IPS-NIHi11 (cell line): ENCODE measurements around the gene KIAA0319L.

Source experiments
- DNase-seq: peaks from one replicate; pipeline ENCODE4 v3.0.0; 2012; ENCODE audit warnings: mixed read lengths, low spot score

KIAA0319L gene

DNA sequence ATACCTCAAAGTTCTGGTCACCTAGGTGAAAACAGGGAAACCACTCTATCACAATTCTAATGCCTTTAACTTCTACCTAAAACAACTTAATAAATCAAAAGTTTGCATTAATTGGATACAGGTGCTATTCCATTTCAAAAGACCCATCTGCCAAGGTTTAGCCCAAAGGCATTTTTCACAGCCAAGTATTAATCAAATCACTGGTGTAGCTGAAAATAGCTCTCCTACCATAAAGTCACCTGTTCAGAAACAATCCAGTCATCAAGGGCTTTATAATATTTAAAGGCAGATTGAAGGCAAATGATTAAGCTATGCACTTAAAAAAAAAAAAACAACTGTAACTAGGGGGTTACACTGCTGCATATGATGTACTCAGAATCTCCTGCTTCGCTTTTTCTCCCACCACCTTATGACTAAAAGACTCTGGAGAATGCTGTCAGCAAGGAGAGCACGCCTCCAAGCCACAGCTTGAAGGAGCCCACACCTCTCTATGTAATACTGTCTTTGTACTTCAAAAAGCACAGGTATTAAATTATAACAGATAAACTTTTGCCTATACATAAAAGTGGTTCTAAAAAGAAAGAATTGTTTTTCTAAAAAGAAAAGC, 20.5 kb downstream of the KIAA0319L start:
- DNase-seq = no peak

DNA sequence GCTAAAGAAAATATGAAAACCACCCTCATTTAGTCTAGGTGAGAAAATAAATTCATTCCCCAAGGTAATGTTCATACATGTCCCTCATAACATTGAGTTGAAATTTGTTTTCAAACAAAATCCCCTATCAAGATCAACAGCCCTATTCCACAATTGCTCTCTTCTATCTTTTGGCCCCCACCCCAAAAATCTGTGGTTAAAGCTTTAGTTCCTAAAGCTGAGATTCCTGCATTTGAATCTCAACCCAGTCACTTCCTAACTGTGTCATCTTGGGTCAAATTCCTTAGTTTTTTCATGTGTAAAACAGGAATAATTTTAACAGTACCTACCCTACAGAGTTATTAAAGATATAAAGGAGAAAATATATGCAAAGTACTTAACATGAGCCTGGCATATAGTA, 22.0 kb downstream of the KIAA0319L start:
- no peak for DNase-seq

GRCh38 chr1:35533586-35533985, 23.6 kb downstream of the KIAA0319L start:
- no peak for DNase-seq

- DNase-seq = no peak
Observed at GRCh38 chr1:35532497-35533223, 24.5 kb downstream of the KIAA0319L start.

DNA sequence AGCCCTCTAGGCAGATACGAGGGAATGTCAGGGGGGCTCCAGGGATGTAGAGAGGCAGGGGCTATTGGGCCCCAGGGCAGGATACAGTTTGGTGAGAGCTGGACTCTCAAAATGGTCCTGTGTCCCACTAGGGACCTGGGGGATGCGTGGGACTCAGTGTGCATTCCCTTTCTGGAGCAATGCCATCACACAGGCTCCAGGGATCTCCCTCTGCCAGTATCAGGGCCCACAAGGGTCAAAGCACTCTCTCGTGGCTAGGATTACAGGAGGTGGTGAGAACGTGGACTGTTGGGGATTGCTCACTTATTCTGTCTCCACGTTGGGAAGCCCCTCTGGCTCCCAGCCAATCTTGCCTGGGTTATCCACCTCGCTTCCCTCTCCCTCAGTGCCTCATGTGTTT, 25.8 kb downstream of the KIAA0319L start:
- no peak for DNase-seq

DNA sequence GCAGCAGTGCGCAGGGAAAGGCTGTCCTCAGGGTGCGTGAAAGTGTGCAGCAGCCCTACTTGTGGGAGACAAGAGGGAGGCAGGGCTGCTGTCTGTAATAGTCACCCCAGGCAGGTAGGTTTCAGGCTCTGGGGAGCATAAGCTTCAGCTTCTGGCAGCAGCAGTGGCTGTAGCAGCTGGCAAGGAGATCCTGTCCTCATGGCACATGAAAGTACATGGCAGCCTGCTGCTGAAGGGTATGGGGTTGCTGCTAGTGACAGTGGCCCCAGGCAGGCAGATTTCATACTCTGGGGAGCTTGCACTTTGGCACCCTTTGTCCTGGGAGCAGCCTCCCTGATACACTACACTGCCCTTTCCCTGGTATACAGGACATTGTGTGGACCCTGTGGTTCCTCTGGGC, 26.3 kb downstream of the KIAA0319L start:
- DNase-seq = no peak

- DNase-seq = no peak
Observed at GRCh38 chr1:35530168-35530567, 27.0 kb downstream of the KIAA0319L start.

GRCh38 chr1:35524106-35524505, 33.1 kb downstream of the KIAA0319L start:
- no peak for DNase-seq

DNA sequence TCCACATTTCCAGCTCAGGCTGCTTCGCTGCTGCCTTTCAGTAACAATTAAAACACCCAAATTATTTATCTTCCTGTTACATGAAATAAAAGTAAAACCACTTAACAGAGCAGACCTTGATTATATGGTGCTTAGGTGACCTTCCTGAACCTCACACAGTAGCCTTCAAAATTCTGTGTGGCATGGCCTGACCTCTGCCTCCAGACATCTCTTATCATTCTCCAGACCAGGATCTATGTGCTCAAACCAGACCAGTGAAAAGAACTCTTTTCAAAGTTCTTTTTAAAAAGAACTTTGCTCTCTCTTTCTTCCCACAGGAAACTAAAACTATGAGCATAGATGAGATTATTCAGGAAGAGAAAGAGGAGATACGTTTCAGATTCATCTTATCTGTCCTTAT, 37.8 kb downstream of the KIAA0319L start:
- no peak for DNase-seq

DNA sequence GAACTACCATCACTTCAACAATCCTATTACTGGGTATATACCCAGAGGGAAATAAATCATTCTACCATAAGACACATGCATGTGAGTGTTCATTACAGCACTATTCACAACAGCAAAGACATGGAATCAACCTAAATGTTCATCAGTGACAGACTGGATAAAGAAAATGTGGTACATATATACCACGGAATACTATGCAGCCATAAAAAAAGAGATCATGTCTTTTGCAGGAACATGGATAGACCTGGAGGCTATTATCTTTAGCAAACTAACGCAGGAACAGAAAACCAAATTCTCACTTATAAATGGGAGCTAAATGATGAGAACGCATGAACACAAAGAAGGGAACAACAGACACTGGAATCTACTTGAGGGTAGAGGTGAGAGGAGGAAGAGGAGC, 39.0 kb downstream of the KIAA0319L start:
- DNase-seq = no peak

- no peak for DNase-seq
Observed at GRCh38 chr1:35511305-35511704, 45.9 kb downstream of the KIAA0319L start.

GRCh38 chr1:35509558-35509957, 47.6 kb downstream of the KIAA0319L start:
- DNase-seq = no peak

GRCh38 chr1:35507947-35508346, 49.3 kb downstream of the KIAA0319L start:
- no peak for DNase-seq

DNA sequence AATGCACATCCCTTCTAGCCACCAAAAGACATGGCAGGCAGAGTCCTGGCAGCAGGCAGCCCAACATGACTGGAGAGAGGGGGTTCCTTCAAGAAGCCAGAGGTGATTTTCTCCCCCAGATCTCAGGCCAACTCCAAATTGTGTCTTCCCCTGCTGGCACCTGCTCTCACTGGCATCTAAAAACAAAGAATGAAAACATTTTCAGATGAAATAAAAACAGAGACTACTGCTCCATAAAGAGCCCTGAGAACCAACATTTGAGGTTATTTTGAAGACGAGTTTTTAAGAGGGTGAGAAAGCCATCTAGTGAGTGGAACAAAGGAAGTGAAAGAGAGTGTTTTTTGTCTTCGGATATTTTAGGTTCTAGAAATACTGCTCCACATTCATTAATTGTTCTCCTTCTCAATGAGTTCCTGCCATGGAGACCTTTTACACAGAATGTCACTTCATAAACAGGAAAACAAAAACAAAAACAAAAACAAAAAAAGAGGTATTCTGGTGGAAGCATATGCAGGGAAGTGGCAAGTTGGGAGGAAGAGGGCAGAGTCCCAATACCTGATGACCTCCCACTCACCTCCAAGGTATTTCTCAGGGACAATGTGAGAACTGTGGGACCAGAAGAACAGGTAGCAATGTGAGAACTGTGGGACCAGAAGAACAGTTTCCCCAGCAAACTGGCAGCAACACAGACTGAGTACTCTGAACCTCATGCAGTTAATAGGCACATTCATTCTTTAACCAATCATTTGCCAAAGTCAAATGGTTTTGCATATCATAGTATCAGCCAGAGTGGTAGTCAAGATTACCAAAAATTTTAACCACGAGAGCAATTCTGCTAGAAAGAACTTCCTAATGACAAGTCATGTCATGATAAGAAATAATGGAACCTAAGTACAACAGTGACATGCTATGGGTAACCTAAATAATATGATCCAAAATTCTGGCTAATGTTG, 50.0 kb downstream of the KIAA0319L start:
- DNase-seq = no peak

DNA sequence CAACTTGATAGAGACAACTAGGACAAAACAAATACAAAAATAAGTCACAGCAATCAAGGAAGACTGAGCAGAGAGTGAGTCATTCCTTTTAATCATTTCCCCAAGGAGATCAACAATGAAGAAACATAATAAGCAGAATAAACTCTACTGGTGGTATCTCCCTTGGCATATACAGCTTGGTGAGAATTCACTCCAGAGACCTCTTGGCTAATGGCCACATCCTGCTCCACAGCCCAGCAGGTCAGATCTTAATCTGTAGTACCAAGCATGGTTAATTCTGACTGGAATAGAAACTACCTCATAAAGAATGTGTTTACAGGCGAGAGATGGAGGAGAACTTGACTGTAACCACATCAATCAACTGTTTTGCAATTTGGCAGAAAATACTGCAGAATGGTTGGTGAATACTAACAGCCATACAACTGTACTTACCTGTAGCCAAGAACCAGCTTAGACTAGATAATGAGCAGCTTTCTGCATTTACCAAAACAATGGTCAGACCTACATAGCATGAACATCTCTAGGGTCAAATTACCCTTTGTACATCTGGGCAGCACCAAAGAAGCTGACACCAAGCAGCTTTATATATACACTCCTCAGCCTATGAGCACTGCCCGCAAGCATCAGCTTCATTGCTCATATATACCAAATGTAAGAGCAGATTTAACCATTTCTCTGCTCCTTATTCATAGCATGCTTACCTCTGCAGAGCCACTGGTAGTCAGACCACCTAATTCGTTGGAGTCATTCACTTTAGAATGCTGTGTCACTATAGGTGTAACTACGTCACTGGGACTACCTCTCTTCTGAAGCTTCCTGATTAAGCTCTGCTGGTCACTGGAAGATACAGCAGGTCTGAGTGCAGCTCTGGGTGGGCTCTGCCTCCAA, 51.0 kb downstream of the KIAA0319L start:
- DNase-seq = peak; percentile 32

DNA sequence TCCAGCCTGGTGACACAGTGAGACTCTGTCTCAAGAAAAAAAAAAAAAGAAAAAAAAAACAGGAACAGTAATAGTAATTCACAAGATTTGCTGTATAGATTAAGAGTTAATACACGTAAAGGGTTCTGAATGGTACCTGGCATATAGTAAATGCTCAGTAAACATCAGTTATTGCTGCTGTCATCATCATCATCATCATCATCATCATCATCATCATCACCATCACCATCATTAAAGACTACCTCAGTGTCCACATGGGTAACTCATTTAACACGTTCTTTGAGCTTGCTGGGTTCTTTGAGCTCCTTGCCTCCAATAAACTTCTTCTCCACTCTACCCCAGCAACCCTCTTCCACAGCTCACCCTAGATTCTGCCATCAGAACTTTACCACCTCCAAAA, 55.0 kb downstream of the KIAA0319L start:
- no peak for DNase-seq

DNA sequence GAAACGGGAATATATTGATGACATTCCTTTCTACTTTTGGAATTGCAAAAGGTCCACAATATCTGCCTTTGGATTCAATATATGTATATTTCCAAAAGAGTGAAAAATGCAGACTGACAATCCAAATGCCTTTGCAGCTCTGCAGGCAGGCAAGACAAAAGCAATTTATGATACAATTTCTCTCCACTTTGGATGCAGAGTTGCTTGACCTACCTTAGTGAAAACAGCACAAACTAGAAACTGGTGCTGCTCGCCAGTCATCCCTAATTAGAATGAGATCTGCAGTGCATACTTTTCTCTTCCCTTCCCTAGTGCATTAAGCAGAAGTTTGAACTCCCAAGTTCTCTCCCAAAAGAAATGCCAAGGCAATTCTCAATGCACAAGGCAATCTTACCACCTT, 56.8 kb downstream of the KIAA0319L start:
- no peak for DNase-seq

DNA sequence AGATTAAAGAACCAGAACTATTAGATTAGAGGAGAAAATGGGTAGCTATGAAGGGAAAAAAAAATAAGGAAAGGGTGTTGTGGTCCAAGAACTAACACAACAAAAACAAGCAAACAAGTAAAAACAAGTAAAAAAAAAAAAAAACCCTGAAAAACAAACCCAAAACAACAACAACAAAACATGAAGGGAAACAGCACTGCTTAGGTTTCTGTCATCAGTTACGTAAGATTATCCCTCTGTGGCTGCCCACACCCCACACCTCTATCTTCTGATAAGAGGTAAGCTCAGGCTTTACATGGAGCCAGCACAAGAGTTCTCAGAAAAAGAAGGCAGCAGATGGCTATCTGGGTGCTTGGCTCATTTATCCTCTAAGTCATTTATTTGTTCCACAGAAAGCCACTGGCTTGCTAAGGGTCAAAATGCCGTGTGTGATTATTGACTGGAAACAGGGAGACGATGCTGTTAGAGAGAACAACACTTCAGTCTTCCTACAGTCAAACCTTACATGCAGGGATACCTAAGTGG, 57.5 kb downstream of the KIAA0319L start:
- DNase-seq = no peak

DNA sequence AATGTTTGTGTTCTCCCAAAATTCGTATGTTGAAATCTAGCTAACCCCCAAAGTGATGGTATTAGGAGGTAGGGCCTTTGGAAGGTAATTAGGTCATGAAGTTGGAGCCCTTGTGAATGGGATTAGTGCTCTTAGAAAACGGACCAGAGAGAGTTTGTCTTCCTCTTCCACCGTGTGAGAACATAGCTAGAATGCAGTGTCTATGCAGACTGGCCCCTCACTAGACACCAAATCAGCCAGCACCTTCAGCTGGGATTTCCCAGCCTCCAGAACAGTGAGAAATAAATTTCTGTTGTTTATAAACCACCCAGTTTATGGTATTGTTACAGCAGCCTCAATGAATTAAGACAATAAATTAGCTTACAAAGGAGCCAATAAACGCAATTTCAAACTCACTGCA, 58.0 kb downstream of the KIAA0319L start:
- DNase-seq = no peak

DNA sequence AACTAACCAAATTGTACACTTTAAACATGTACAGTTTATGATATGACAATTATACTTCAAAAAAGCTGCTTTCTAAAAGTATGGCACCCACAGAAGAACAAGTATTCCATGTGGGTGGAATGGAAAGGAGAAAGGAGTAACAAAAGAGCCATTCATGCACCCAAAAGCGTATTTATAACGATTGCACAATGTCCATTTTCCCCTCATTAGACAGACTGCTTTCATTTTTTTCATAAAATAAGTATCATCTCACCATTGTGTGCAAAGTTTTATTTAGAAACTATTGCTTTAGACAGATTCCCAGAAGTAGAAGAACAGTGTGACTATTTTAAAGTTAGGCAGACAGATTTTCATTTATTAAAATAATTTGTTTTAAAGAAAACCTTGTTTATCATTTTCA, 59.6 kb downstream of the KIAA0319L start:
- DNase-seq = no peak

GRCh38 chr1:35490250-35490649, 67.0 kb downstream of the KIAA0319L start:
- DNase-seq = no peak

GRCh38 chr1:35488336-35488735, 68.9 kb downstream of the KIAA0319L start:
- no peak for DNase-seq
